ENCODE data around the gene FAM107B.

FAM107B gene

DNA sequence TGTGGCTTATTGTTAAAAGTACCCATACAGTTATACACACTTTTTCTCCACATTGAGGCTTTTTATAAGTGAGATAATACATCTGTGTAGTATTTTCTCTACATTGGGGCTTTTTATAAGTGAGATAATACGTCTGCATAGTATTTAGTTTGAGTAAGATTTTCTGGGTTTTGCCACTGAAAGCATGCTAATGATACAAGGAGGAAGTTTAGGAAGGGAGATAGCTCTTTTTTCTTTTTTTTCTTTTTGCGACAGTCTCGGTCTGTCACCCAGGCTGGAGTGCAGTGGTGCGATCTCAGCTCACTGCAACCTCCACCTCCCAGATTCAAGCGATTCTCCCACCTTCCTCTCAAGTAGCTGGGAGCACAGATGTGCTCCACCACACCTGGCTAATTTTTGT, 13.3 kb downstream of the FAM107B start:
- no peak overlapping the region for H3K4me3 ChIP-seq (replicated peaks; ENCODE audit: low read depth, low read length)
- TF ChIP-seq, protein P1, sequence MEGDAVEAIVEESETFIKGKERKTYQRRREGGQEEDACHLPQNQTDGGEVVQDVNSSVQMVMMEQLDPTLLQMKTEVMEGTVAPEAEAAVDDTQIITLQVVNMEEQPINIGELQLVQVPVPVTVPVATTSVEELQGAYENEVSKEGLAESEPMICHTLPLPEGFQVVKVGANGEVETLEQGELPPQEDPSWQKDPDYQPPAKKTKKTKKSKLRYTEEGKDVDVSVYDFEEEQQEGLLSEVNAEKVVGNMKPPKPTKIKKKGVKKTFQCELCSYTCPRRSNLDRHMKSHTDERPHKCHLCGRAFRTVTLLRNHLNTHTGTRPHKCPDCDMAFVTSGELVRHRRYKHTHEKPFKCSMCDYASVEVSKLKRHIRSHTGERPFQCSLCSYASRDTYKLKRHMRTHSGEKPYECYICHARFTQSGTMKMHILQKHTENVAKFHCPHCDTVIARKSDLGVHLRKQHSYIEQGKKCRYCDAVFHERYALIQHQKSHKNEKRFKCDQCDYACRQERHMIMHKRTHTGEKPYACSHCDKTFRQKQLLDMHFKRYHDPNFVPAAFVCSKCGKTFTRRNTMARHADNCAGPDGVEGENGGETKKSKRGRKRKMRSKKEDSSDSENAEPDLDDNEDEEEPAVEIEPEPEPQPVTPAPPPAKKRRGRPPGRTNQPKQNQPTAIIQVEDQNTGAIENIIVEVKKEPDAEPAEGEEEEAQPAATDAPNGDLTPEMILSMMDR (IDR thresholded peaks at IDR 0.05; ENCODE audit: low read length, missing control alignments), result no peak
- DNase-seq (ENCODE audit: low read depth), result no peak

DNA sequence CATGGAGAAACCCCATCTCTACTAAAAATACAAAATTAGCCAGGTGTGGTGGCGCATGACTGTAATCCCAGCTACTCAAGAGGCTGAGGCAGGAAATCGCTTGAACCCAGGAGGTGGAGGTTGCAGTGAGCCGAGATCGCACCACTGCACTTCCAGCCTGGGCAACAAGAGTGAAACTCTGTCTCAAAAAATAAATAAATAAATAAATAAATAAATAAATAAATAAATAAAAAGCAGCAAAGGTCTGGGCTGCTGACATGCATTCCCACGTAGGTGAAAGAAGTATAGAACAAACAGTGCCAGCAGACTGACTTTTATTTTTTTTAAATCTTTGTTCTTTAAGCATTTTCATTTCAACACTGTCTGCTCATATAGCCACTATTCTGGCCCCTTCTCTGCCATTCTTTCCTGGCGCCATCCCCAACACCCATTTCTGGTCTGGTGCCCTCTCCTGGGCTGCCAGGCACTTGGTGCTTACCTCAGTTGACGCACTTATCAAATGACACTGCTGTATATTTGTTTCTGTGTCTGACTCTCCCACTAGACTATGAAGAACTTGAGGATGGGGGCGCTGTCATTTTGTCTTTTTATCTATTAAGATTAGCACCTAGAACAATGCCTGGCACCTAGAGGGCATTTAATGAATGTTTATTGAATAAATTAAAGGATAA, 15.6 kb downstream of the FAM107B start:
- TF ChIP-seq, protein P1 (IDR thresholded peaks at IDR 0.05; ENCODE audit: low read length, missing control alignments), result no peak
- DNase-seq (ENCODE audit: low read depth), result no peak
- H3K4me3 ChIP-seq (replicated peaks; ENCODE audit: low read depth, low read length), result no peak overlapping the region

GRCh38 chr10:14758451-14758850, 16.2 kb downstream of the FAM107B start:
- no peak overlapping the region for H3K4me3 ChIP-seq (replicated peaks; ENCODE audit: low read depth, low read length)
- no peak for DNase-seq (ENCODE audit: low read depth)
- TF ChIP-seq, protein P1 (IDR thresholded peaks at IDR 0.05; ENCODE audit: low read length, missing control alignments), result no peak

DNA sequence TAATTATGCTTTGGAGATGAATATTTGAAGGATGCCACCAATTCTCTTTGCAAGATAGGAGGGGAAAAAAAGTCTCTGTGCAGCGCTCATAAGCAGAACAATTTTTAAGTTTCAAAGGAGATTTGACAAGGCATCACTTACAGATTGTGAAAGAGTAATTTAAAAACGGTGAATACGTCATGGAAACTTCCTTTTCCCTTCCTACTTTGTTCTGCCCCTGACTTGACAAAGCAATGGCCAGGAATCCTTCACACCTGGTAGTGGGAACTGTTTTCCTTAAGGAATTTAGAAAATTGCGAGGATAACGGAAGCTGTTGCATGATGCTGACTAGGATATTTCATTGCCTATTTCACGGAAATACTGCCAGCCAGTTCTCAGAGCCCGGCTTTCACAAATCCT, 16.7 kb downstream of the FAM107B start:
- H3K4me3 ChIP-seq (replicated peaks; ENCODE audit: low read depth, low read length), result no peak overlapping the region
- TF ChIP-seq, protein P1 (IDR thresholded peaks at IDR 0.05; ENCODE audit: low read length, missing control alignments), result no peak
- DNase-seq (ENCODE audit: low read depth), result no peak

- DNase-seq (ENCODE audit: low read depth), result no peak
- TF ChIP-seq, protein P1 (IDR thresholded peaks at IDR 0.05; ENCODE audit: low read length, missing control alignments), result no peak
- no peak overlapping the region for H3K4me3 ChIP-seq (replicated peaks; ENCODE audit: low read depth, low read length)
Observed at GRCh38 chr10:14757394-14757793, 17.3 kb downstream of the FAM107B start.

DNA sequence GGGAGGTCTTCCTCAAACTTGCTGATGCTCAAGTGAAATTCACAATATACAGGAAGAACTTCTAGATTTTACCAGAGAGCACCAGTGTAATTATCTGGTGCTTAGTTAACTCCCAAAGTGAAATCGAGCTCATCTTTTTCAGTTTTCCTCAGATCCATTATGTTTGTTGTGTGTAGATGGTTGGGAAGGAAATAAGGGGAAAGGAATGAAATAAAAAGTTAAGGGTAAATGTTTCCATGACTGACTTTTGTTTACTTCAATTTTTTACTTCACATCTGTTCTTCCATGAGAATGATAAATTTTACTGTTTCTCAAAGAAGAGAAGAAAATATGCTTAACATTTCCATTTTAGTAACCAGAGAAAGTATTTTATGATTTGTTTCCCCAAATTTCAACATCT, 21.3 kb downstream of the FAM107B start:
- TF ChIP-seq, protein P1 (IDR thresholded peaks at IDR 0.05; ENCODE audit: low read length, missing control alignments), result no peak
- no peak overlapping the region for H3K4me3 ChIP-seq (replicated peaks; ENCODE audit: low read depth, low read length)
- DNase-seq (ENCODE audit: low read depth), result no peak

GRCh38 chr10:14751921-14752320, 22.8 kb downstream of the FAM107B start:
- TF ChIP-seq, protein P1 (IDR thresholded peaks at IDR 0.05; ENCODE audit: low read length, missing control alignments), result no peak
- DNase-seq (ENCODE audit: low read depth), result peak; percentile 44
- H3K4me3 ChIP-seq (replicated peaks; ENCODE audit: low read depth, low read length), result no peak overlapping the region

Measured in fibroblast of pulmonary artery (primary cell).